Smooth muscle cell (in vitro differentiated cells): Measurements from ENCODE around the gene DNAAF8. TPM values are rescaled to one million over a fixed set of nuclear protein-coding genes. Genes with fewer than 3 reads are reported as not detected.

Experiments
- DNase-seq: peaks from one replicate; lab custom pipeline; 2025; ENCODE audit not compliant: unreplicated experiment; lab: John Stamatoyannopoulos, UW
- H2AFZ ChIP-seq: fragments of 200-600 bp; sonication (generic); 2 replicates; pipeline ENCODE4 v1.6.0; 2016; ENCODE audit warnings: antibody characterized with exemption, low read depth, mild to moderate bottlenecking
- H3F3A ChIP-seq: fragments of 200-600 bp; sonication (generic); 2 replicates; pipeline ENCODE4 v1.6.0; 2017; ENCODE audit warnings: antibody characterized with exemption, low read depth
- H3K27ac ChIP-seq: fragments of 200-600 bp; sonication (generic); 2 replicates; pipeline ENCODE4 v1.5.1; 2016; ENCODE audit warnings: low read depth, mild to moderate bottlenecking
- H3K27me3 ChIP-seq: fragments of 200-600 bp; sonication (generic); 2 replicates; pipeline ENCODE4 v1.6.1; 2016; ENCODE audit warnings: low read depth, mild to moderate bottlenecking
- H3K36me3 ChIP-seq: fragments of 200-600 bp; sonication (generic); 2 replicates; pipeline ENCODE4 v1.5.1; 2016; ENCODE audit warnings: low read depth
- H3K4me1 ChIP-seq: fragments of 200-600 bp; sonication (generic); 2 replicates; pipeline ENCODE4 v1.5.1; 2016; ENCODE audit warnings: low read depth
- H3K4me2 ChIP-seq: fragments of 200-600 bp; sonication (generic); 2 replicates; pipeline ENCODE4 v1.6.0; 2016; ENCODE audit warnings: mild to moderate bottlenecking
- H3K4me3 ChIP-seq: fragments of 200-600 bp; sonication (generic); 2 replicates; pipeline ENCODE4 v1.5.1; 2016; ENCODE audit warnings: mild to moderate bottlenecking
- H3K79me2 ChIP-seq: fragments of 200-600 bp; sonication (generic); 2 replicates; pipeline ENCODE4 v1.6.0; 2016; ENCODE audit warnings: low read depth, mild to moderate bottlenecking
- H3K9ac ChIP-seq: fragments of 200-600 bp; sonication (generic); 2 replicates; pipeline ENCODE4 v1.6.0; 2016; ENCODE audit warnings: low read depth
- H3K9me3 ChIP-seq: fragments of 200-600 bp; sonication (generic); replicated peaks from 2 replicates; pipeline ENCODE4 v1.5.1; 2016; ENCODE audit warnings: low read depth
- H4K20me1 ChIP-seq: fragments of 200-600 bp; sonication (generic); 2 replicates; pipeline ENCODE4 v1.6.0; 2016; ENCODE audit warnings: low read depth
- WGBS: methylation state at CpG from one replicate; pipeline ENCODE4 v1.1.7; 2016; ENCODE audit warnings: low lambda C conversion rate; 5-methylcytosine and 5-hydroxymethylcytosine counted together
- polyA plus RNA-seq: library from polyadenylated mRNA; unstranded; fragments of >200 nt; fragmentation: Nextera tagmentation; extraction: Ambion mirVana; gene quantifications from 2 replicates; pipeline ENCODE4 v1.2.1, GENCODE V29; 2016
- total RNA-seq: library from RNA; depleted of rRNA; stranded (reverse); fragments of >200 nt; gene quantifications from 2 replicates; pipeline ENCODE4 v1.2.3, GENCODE V29; 2014
- TF ChIP-seq, protein P1 (sequence below): fragments of 200-600 bp; sonication (generic); IDR thresholded peaks from 2 replicates; pipeline ENCODE4 v1.5.1; 2017; ENCODE audit warnings: borderline replicate concordance, mild to moderate bottlenecking, antibody characterized with exemption; ENCODE audit not compliant: insufficient read depth, poor library complexity, severe bottlenecking

Gene DNAAF8
- total and polyA plus RNA-seq, 2 experiments from 2014 or later, result 2.9 TPM; not detected in 1

GRCh38 chr16:4704913-4705312, 29.4 kb upstream of the DNAAF8 start:
- H3K4me1 ChIP-seq, result no peaks in the 10 kb centered on the region
- H3K79me2 ChIP-seq, result no peaks in the 10 kb centered on the region
- 96% methylated on average over 14 of the region's 14 CpGs for WGBS
- H3K4me2 ChIP-seq, result no peak overlapping the region
- no peaks in the 10 kb centered on the region for H3K9me3 ChIP-seq
- H4K20me1 ChIP-seq, result peaks cover 7% of the 10 kb centered on the region
- no peaks in the 10 kb centered on the region for H3F3A ChIP-seq
- H3K9ac ChIP-seq, result no peak overlapping the region
- DNase-seq, result no peak
- TF ChIP-seq, protein P1, sequence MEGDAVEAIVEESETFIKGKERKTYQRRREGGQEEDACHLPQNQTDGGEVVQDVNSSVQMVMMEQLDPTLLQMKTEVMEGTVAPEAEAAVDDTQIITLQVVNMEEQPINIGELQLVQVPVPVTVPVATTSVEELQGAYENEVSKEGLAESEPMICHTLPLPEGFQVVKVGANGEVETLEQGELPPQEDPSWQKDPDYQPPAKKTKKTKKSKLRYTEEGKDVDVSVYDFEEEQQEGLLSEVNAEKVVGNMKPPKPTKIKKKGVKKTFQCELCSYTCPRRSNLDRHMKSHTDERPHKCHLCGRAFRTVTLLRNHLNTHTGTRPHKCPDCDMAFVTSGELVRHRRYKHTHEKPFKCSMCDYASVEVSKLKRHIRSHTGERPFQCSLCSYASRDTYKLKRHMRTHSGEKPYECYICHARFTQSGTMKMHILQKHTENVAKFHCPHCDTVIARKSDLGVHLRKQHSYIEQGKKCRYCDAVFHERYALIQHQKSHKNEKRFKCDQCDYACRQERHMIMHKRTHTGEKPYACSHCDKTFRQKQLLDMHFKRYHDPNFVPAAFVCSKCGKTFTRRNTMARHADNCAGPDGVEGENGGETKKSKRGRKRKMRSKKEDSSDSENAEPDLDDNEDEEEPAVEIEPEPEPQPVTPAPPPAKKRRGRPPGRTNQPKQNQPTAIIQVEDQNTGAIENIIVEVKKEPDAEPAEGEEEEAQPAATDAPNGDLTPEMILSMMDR, result no peak
- H3K27me3 ChIP-seq, result no peaks in the 10 kb centered on the region
- no peak overlapping the region for H2AFZ ChIP-seq
- H3K36me3 ChIP-seq, result no peaks in the 10 kb centered on the region
- no peak overlapping the region for H3K27ac ChIP-seq
- H3K4me3 ChIP-seq, result no peak overlapping the region

DNA sequence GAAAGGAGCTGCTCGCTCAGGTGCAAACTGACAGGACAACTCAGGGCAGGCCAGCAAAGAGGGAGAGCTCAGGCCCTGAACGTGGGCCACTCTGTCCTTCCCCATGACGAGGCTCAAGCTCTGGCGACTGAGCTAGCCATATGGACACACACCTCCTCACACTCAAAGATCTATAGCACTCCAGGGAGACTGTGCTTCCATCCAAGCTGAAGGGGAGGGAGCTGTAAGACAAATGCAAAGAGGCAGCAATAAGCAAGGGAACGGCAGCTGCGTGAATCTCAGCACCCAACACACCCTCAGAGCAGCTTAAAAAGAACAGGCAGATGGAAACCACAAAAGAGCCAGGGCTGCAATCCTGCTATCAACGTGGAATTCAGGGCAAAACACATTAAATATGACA, 27.5 kb upstream of the DNAAF8 start:
- Histone ChIP-seq H3K79me2 (no peaks in the 10 kb centered on the region), H3K27me3 (no peaks in the 10 kb centered on the region), H3K4me2 (no peak overlapping the region), H3K4me3 (no peak overlapping the region), H4K20me1 (peaks cover 4% of the 10 kb centered on the region), H3F3A (no peaks in the 10 kb centered on the region), H3K9me3 (no peaks in the 10 kb centered on the region), H3K27ac (no peak overlapping the region), H2AFZ (no peak overlapping the region), H3K4me1 (no peaks in the 10 kb centered on the region), H3K9ac (no peak overlapping the region), H3K36me3 (no peaks in the 10 kb centered on the region)
- WGBS, result 92% methylated on average over 7 of the region's 7 CpGs
- DNase-seq, result no peak
- TF ChIP-seq, protein P1, result no peak

DNA sequence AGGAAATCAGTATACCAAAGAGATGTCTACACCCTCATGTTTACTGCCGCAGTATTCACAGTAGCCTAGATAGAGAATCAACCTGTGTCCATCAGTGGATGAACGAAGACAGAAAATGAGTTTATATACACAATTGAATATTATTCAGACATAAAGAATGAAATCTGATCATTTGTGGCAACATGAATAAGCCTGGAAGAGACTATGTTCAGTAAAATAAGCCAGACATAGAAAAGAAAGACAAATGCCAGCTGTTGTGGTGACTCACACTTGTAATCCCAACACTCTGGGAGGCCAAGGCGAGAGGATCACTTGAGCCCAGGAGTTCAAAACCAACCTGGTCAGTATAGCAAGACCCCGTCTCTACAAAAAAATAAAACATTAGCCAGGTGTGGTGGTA, 24.9 kb upstream of the DNAAF8 start:
- H3K4me1 ChIP-seq, result no peaks in the 10 kb centered on the region
- H3K27me3 ChIP-seq, result no peaks in the 10 kb centered on the region
- no peaks in the 10 kb centered on the region for H3F3A ChIP-seq
- TF ChIP-seq, protein P1, result no peak
- no peaks in the 10 kb centered on the region for H3K79me2 ChIP-seq
- no peaks in the 10 kb centered on the region for H3K36me3 ChIP-seq
- H3K27ac ChIP-seq, result no peak overlapping the region
- no peaks in the 10 kb centered on the region for H4K20me1 ChIP-seq
- DNase-seq, result no peak
- H3K4me3 ChIP-seq, result no peak overlapping the region
- WGBS, result 93% methylated on average over 4 of the region's 4 CpGs
- no peak overlapping the region for H3K9ac ChIP-seq
- H2AFZ ChIP-seq, result no peak overlapping the region
- H3K9me3 ChIP-seq, result no peaks in the 10 kb centered on the region
- no peak overlapping the region for H3K4me2 ChIP-seq

GRCh38 chr16:4713663-4714501, 20.5 kb upstream of the DNAAF8 start:
- TF ChIP-seq, protein P1, result no peak
- Histone ChIP-seq H3K4me3 (no peak overlapping the region), H3K27ac (no peak overlapping the region), H2AFZ (no peak overlapping the region), H3K9me3 (no peaks in the 10 kb centered on the region), H3K4me1 (no peaks in the 10 kb centered on the region), H3F3A (no peaks in the 10 kb centered on the region), H4K20me1 (no peaks in the 10 kb centered on the region), H3K36me3 (no peaks in the 10 kb centered on the region), H3K4me2 (no peak overlapping the region), H3K27me3 (no peaks in the 10 kb centered on the region), H3K9ac (no peak overlapping the region), H3K79me2 (no peaks in the 10 kb centered on the region)
- no peak for DNase-seq
- WGBS, result 92% methylated on average over 18 of the region's 18 CpGs
